ENCODE measurements around the gene UBAC1. TPM values are rescaled to one million over a fixed set of nuclear protein-coding genes. Genes with fewer than 3 reads are reported as not detected.

UBAC1 gene
- total and polyA plus RNA-seq, 7 donors, result 71.1 to 261 (median 162) TPM

DNA sequence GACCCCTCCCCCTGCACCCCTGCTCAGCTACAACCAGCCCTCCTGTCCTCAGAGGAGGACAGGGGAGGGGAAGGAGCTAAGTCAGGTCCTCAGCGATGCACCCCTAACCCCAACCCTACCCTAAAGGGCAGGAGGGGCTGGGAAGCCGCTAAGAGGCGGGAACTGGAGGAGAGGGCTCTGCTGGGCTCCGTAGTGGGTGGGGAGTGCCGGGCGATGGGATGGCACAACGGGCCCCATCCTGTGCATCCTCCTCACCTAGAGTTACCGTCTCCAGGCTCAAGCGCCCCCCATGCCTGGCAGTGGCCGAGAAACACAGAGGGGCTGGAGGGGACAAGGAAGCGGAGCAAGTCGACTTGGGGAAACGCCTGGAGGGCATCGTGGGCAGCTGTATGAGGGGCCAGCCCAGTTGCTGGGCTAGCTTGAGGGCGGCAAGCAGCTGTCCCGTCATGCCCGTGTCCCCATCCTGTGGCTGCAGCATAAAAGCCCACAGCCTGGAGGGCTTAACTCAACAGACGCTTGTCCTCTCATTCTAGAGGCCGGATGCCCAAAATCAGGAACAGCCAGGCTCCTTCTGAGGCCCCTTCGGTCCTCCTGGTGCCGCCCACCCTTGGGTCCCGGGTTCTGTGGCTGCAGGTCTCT is 23.0 kb upstream of the UBAC1 start:
- Histone ChIP-seq H3K9me3 (no peaks in the 10 kb centered on the region), H3K36me3 (ENCODE audit: insufficient read depth in 1 of 2, low read depth in 1 of 2) (no peaks in the 10 kb centered on the region), H3K27ac (no peak overlapping the region), H3K4me1 (peaks cover 21% of the 10 kb centered on the region), H3K27me3 (ENCODE audit: insufficient read depth in 3 of 3, low read length in 2 of 3) (peaks cover 0 to 2% (median 0%) of the 10 kb centered on the region in 3 donors), H3K4me3 (no peak overlapping the region)
- TF ChIP-seq, protein P1, sequence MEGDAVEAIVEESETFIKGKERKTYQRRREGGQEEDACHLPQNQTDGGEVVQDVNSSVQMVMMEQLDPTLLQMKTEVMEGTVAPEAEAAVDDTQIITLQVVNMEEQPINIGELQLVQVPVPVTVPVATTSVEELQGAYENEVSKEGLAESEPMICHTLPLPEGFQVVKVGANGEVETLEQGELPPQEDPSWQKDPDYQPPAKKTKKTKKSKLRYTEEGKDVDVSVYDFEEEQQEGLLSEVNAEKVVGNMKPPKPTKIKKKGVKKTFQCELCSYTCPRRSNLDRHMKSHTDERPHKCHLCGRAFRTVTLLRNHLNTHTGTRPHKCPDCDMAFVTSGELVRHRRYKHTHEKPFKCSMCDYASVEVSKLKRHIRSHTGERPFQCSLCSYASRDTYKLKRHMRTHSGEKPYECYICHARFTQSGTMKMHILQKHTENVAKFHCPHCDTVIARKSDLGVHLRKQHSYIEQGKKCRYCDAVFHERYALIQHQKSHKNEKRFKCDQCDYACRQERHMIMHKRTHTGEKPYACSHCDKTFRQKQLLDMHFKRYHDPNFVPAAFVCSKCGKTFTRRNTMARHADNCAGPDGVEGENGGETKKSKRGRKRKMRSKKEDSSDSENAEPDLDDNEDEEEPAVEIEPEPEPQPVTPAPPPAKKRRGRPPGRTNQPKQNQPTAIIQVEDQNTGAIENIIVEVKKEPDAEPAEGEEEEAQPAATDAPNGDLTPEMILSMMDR (IDR thresholded peaks at IDR 0.05), result no peak
- WGBS, 3 donors, result 54 to 58% (median 56%) methylated on average over 21 to 22 of the region's 22 CpGs
- intact Hi-C loops (cut with DNase I), result no loop called here
- DNase-seq (no peak), ATAC-seq (no peak)

DNA sequence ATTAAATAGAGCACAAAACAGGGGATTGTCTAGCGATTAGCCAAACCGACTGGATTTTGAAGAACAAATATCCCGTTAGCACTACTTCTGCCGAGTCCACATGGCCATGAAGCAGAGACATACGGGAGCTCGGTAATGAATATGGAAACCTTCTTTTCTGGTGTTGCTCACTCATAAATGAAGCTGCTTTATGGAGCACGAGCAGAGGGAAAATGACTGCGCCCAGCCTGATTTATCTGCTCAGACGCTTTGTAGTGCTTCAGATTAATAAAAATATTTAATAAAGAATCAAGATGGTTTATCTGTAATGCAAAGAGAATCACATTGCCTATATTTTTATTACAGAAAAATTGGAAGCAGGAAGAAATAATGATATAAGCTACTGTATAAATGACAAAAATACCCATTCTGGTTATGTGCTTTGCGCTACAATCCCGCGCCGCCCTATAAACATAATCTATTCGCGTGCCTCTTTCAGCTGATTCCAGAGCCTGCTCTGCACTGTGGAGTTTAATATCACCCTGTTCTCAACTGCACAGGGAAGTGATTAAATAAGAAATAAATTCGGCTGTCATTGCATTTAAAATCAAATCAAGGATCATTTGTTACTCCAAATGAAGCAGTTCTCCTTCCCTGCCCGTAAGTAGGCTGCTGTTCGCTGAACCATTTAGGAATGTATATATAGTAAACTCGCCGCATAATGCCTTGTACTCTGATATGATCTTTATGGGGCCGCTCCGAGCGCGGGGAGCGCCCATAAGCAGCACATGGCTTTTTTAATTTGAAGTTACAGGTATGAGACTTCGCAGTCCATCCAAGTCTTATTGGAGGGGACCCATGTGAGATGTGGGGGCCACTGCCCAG is 22.3 kb upstream of the UBAC1 start:
- TF ChIP-seq, protein P1 (IDR thresholded peaks at IDR 0.05), result no peak
- no peaks in the 10 kb centered on the region for H3K36me3 ChIP-seq (ENCODE audit: insufficient read depth in 1 of 2, low read depth in 1 of 2)
- ATAC-seq, result no peak
- H3K4me3 ChIP-seq, result no peak overlapping the region
- no peak for DNase-seq
- H3K9me3 ChIP-seq, result no peaks in the 10 kb centered on the region
- intact Hi-C loops (cut with DNase I), result no loop called here
- no peak overlapping the region for H3K27ac ChIP-seq
- peaks cover 27% of the 10 kb centered on the region for H3K4me1 ChIP-seq
- H3K27me3 ChIP-seq (ENCODE audit: insufficient read depth in 3 of 3, low read length in 2 of 3), result peaks cover 0 to 2% (median 0%) of the 10 kb centered on the region in 3 donors
- WGBS, 3 donors, result 82 to 87% (median 83%) methylated on average over 26 of the region's 26 CpGs

DNA sequence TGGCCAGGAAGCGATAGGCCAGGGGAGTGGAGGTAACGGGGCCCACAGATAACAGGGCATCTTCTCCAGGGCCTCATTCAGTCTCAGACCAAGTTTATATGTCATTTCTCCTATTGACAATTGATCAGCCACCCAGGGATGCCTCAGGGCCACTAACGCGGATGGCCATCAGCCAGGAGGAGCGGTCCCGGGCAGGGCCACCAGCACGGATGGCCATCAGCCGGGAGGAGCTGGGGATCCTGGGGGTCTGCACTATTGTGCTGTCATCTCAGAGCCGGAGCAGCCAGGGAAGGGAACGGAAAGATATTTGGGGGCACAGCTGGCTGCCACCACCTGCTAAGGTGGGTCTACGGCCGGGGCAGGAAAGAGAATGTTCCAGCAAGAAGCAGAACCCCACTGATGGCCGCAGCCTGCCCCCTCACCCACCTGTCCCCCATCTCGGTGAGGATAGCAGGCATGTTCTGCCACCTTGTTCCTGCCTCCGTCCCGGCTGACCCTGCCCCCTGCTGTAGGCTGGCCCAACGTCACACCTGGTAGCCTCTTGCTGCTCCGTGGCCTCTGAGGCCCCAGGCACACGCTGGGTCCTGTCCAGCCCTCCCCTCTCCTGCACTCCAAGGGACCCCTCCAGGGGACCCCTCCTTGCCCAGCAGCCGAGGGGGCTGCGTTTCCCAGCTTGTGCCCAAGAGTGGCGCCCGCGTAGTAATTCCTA is 21.5 kb upstream of the UBAC1 start:
- TF ChIP-seq, protein P1 (IDR thresholded peaks at IDR 0.05), result no peak
- no peaks in the 10 kb centered on the region for H3K36me3 ChIP-seq (ENCODE audit: insufficient read depth in 1 of 2, low read depth in 1 of 2)
- DNase-seq (no peak), ATAC-seq (no peak)
- 87 to 88% (median 87%) methylated on average over 24 of the region's 24 CpGs for WGBS, 3 donors
- peaks cover 27% of the 10 kb centered on the region for H3K4me1 ChIP-seq
- H3K9me3 ChIP-seq, result no peaks in the 10 kb centered on the region
- no peak overlapping the region for H3K4me3 ChIP-seq
- intact Hi-C loops (cut with DNase I), result no loop called here
- no peak overlapping the region for H3K27ac ChIP-seq
- peaks cover 0 to 2% (median 0%) of the 10 kb centered on the region in 3 donors for H3K27me3 ChIP-seq (ENCODE audit: insufficient read depth in 3 of 3, low read length in 2 of 3)

DNA sequence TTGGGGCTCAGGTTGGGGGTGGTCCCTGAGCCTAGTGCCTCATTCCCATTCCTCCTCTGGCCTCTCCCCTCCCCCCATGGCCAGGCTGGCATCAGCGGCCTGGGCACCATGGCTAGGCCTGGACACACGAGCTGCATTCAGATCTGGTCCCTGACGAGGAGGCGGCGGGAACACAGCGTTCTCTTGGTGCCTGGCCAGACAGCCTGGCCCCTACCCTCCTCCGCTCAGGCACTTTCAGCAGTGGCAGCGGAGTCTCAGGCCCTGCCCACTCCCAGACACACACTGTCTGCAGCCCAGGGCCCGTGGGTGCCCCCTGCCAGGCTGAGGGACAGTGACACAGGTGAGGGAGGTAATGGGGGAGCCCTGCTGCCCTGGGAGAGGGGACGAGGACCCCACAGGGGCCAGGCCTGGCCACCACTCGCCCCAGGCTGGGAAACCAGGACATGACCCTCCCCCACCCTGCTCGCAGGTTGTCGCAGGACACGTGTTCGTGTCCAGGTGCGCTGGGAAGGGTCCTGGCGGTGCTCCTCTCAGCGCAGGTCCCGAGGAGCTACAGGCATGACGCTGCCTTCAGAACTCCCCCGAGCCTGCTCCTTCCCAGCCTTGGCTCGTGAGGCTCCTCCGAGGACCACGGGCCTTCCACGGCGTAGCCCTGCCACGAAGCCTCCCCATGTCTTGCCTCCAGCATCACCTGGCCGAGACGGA is 19.9 kb upstream of the UBAC1 start:
- peaks cover 27% of the 10 kb centered on the region for H3K4me1 ChIP-seq
- ATAC-seq (peak; percentile 44 to 93 (median 88)), DNase-seq (peak in 1 of 2 donors; percentile 91)
- peaks cover 0 to 2% (median 0%) of the 10 kb centered on the region in 3 donors for H3K27me3 ChIP-seq (ENCODE audit: insufficient read depth in 3 of 3, low read length in 2 of 3)
- TF ChIP-seq, protein P1 (IDR thresholded peaks at IDR 0.05), result no peak
- H3K27ac ChIP-seq, result no peak overlapping the region
- 69 to 88% (median 73%) methylated on average over 19 to 29 of the region's 29 CpGs for WGBS, 3 donors
- intact Hi-C loops (cut with DNase I), result no loop called here
- H3K9me3 ChIP-seq, result no peaks in the 10 kb centered on the region
- no peaks in the 10 kb centered on the region for H3K36me3 ChIP-seq (ENCODE audit: insufficient read depth in 1 of 2, low read depth in 1 of 2)
- H3K4me3 ChIP-seq, result no peak overlapping the region

Measured in psoas muscle (tissue), 8 donors.